DND-41 (cell line): Measurements from ENCODE around the gene NDUFS8.

Source experiments
- CTCF ChIP-seq: IDR thresholded peaks from 2 replicates; pipeline ENCODE4 v1.5.1; 2012; ENCODE audit warnings: borderline replicate concordance, low read length, moderate library complexity, mild to moderate bottlenecking; ENCODE audit not compliant: poor library complexity, severe bottlenecking; ENCODE audit errors: extremely low read depth
- EZH2 ChIP-seq: IDR thresholded peaks from 3 replicates; pipeline ENCODE4 v1.6.1; 2012; ENCODE audit warnings: borderline replicate concordance, low read depth, mild to moderate bottlenecking, moderate library complexity, low read length, inconsistent platforms; ENCODE audit not compliant: severe bottlenecking

GRCh38 chr11:68081691-68082090 lies 51.2 kb downstream of the NDUFS8 start:
- TF ChIP-seq CTCF, result no peak
- TF ChIP-seq EZH2, result no peak
